Activated naive CD8-positive, alpha-beta T cell treated with anti-CD3 and anti-CD28 coated beads, Interleukin-2, amount 50 U/mL, for 24 hours (primary cell): Measurements from ENCODE around the gene LIPG.

ENCODE experiments used
- ATAC-seq: fragments of 150-1000 bp; cut with Tn5 transposase; one replicate; pipeline ENCODE4 v1.10.0; 2021
- DNase-seq: peaks from one replicate; pipeline ENCODE4 v3.0.0; 2021
- H3K27ac Mint-ChIP-seq: one replicate; pipeline ENCODE4 v1.8.0; 2021; ENCODE audit warnings: mild to moderate bottlenecking, mixed read lengths
- H3K27me3 Mint-ChIP-seq: one replicate; pipeline ENCODE4 v1.8.0; 2021; ENCODE audit warnings: mixed read lengths
- H3K36me3 Mint-ChIP-seq: one replicate; pipeline ENCODE4 v1.8.0; 2021; ENCODE audit warnings: low read depth, mixed read lengths
- H3K4me1 Mint-ChIP-seq: one replicate; pipeline ENCODE4 v1.8.0; 2021; ENCODE audit warnings: mixed read lengths
- H3K4me3 Mint-ChIP-seq: one replicate; pipeline ENCODE4 v1.8.0; 2021; ENCODE audit warnings: mild to moderate bottlenecking, moderate library complexity, mixed read lengths
- H3K9me3 Mint-ChIP-seq: one replicate; pipeline ENCODE4 v1.8.0; 2021; ENCODE audit warnings: mixed read lengths

LIPG gene

DNA sequence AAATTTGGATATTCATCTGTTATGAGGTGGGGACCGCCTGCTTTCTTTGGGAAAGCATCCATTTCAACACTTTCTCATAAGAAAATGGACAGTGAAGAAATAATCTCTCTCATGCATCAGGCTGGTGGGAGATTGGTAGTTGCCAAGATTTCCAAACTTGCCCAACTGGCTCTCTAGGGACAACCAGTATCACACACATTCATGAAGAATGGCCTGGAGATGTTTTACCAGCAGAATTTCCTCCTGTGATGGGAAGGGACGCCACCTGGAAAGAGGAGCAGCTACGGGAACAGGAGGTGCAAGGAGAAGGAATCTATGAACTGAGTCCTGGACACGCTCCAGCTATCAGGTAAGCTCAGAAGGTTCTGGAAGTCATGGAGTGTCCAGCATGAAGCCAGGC is 39.4 kb downstream of the LIPG start:
- Mint-ChIP-seq H3K4me1 (peaks cover 5% of the 10 kb centered on the region), H3K27me3 (peaks cover 26% of the 10 kb centered on the region), H3K27ac (no peak overlapping the region), H3K36me3 (no peaks in the 10 kb centered on the region), H3K9me3 (peaks cover 13% of the 10 kb centered on the region), H3K4me3 (no peak overlapping the region)
- DNase-seq (no peak), ATAC-seq (no peak)

DNA sequence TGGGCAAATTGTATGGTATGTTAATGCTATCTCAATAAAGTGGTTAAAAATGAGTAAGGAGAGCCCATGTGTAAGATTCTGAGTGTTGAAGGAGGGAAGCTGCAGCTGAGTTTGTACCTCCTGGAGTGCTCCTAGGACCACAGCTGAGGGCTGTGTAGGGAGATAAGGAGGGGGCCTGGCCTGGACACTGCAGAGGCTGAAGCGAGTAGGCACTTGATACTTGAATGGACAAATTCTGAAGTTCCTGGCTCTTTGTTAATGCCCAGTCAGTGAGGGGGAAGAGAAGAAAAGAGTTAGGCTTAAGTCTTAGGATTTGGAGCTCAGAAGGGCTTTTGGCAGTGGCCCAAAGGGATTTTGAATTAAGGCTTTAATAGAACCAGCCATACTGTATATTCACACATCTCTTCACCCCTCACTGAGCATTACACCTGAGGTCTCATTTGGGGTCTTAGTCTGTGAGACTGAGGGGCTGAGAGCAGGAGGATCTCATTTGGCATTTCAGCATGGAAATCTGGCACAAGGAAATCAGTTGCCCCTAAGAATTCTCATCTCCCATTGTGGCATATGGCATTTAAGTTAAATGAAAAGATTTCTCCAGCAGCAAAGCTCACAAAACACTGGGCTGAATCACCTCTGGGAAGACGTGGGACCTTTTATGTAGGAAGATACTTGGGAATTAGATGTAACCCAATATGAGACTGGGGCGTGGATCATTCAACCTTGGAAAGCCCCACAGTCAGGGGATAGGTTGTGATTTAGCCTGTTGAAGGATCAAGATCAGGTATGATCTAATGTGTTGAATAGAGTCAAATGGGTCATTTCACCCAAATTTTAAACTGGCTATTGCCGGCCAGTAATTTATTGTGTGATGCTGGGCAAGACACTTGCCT is 46.8 kb downstream of the LIPG start:
- Mint-ChIP-seq H3K4me3 (no peak overlapping the region), H3K27ac (no peak overlapping the region)
- DNase-seq: no peak

DNA sequence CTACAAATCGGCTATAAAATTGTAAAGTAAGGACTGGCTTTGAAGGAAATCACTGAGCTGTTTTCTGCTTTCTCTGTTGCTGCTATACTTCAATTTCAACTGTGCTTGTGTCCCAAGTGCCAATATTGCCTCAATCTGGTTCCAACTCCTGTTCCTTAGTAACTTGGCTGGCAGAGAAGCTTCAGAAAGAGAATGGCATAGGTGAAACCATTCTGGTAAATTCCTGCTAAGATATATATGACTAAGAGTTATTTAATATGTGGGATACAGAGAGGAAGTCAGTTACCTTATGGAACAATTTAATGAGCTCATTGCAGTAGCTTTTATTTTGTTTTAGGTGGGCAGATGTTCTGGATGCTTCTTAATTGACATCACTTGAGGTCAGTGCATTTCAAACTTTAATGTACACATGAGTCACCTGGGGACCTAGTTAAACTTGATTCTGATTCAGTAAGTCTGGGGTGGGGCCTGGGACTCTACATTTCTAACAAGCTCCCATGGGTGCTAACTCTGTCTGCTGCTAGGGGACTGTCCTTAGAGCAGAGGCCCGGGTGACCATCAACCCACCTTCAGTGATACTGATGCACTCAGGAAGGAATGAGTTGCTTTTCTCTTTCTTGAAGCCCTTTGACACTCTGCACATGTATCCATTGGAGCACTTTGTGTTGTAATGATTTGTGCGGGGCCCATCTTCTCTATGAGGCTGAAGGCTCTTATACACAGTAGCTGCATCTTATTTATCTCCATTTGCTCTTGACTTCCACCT is 47.6 kb downstream of the LIPG start:
- Mint-ChIP-seq H3K4me1 (no peaks in the 10 kb centered on the region), H3K27me3 (peaks cover 10% of the 10 kb centered on the region), H3K9me3 (peaks cover 13% of the 10 kb centered on the region), H3K27ac (no peak overlapping the region), H3K36me3 (no peaks in the 10 kb centered on the region), H3K4me3 (no peak overlapping the region)
- ATAC-seq (no peak), DNase-seq (no peak)

More for the DNA sequence above, 46.8 kb downstream of the LIPG start:
- Mint-ChIP-seq H3K9me3 (peaks cover 13% of the 10 kb centered on the region), H3K27me3 (peaks cover 16% of the 10 kb centered on the region), H3K36me3 (no peaks in the 10 kb centered on the region), H3K4me1 (no peaks in the 10 kb centered on the region)
- no peak for ATAC-seq

DNA sequence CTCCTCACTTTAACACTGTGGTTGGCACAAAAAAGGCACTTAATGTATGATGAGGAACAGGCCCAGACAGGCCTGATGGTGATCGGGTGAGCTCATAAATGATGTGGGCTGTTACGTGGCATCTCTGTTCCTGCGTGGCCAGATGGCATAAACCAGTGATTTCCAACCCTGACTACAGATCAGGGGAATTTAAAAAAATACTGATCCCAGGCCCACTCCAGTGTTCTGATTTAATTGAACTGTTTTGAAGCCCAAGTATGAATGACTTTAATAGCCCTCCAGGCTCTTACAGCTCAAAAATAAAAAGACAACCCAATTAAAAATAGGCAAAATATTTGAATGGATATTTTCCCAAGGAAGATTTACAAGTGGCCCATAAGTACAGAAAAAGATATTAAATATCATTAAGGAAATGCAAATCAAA is 48.2 kb downstream of the LIPG start:
- no peak overlapping the region for H3K4me3 Mint-ChIP-seq
- no peaks in the 10 kb centered on the region for H3K4me1 Mint-ChIP-seq
- H3K27ac Mint-ChIP-seq: no peak overlapping the region
- no peaks in the 10 kb centered on the region for H3K36me3 Mint-ChIP-seq
- no peak for DNase-seq
- H3K27me3 Mint-ChIP-seq: peaks cover 5% of the 10 kb centered on the region
- ATAC-seq: no peak
- H3K9me3 Mint-ChIP-seq: peaks cover 9% of the 10 kb centered on the region

DNA sequence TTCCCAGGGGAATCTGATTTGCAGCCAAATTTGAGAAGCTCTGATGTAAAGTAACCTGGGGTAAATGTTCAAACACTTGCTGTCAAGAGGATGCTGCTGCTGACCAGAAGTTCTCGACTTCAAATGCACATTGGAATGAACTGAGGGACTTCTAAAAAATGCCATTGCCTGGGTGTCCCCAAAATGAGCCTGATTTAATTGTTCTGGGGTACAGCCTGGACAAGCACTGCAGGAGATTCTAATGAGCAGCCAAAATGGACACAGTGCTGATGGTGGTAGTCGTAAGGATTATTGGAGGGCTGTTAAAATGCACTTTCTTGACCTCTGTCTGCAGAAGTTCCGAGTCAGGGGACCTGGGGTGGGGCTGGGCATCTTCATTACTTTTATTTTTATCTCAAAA is 49.5 kb downstream of the LIPG start:
- no peak overlapping the region for H3K27ac Mint-ChIP-seq
- H3K36me3 Mint-ChIP-seq: no peaks in the 10 kb centered on the region
- no peaks in the 10 kb centered on the region for H3K9me3 Mint-ChIP-seq
- peaks cover 2% of the 10 kb centered on the region for H3K27me3 Mint-ChIP-seq
- ATAC-seq (no peak), DNase-seq (no peak)
- H3K4me3 Mint-ChIP-seq: no peak overlapping the region
- H3K4me1 Mint-ChIP-seq: no peaks in the 10 kb centered on the region

DNA sequence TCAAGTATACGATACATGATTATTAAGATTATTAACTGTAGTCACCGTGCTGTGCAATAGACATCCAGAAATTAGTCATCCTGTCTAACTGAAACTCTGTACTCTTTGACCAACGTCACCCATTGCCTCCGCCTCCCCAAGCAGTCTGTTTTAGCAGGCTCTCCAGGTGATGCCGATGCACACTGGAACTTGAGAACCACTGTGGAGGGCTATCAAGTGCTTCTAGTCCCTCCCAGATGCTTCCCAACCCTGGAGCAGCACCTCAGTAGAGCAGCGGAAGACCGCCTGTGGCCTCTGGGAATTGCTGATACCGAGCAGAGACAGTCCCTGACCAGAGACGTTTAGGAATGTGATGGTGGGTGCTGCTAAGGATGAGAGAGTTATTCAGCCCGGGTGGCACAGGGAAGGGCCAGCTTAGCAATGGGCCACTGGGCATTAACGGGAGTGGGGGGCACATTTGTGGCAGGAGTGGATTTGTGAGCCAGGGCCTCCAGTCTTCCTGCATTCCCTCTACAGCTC is 50.7 kb downstream of the LIPG start:
- ATAC-seq (no peak), DNase-seq (no peak)
- H3K27me3 Mint-ChIP-seq: peaks cover 2% of the 10 kb centered on the region
- no peaks in the 10 kb centered on the region for H3K9me3 Mint-ChIP-seq
- no peaks in the 10 kb centered on the region for H3K4me1 Mint-ChIP-seq
- H3K27ac Mint-ChIP-seq: no peak overlapping the region
- H3K36me3 Mint-ChIP-seq: no peaks in the 10 kb centered on the region
- no peak overlapping the region for H3K4me3 Mint-ChIP-seq

DNA sequence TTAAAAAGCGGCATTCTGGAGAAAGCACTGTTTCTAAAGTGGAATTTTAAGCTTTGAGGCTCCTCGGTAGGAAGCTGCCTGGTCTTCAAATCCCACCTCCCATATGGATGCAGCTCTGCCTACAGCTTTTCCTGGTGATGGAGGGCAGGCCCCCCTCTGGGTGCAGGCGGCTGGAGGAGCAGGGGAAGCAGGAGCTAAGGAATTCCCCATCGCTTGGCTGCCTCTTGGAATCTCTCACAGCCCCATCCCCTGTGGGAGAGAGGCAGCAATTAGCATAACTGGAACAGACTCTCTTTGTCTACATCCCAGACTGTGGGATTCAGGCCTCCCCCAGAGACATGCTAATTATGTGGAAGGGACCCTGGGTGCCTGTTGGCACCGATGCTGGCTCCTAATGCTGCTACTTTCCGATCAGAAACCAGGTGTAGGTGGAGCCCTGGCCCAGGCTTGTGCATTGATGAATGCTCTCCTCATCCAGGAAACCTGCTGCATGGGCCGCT is 51.3 kb downstream of the LIPG start:
- no peak for ATAC-seq
- Mint-ChIP-seq H3K9me3 (no peaks in the 10 kb centered on the region), H3K27ac (no peak overlapping the region), H3K4me1 (no peaks in the 10 kb centered on the region), H3K36me3 (no peaks in the 10 kb centered on the region), H3K4me3 (no peak overlapping the region), H3K27me3 (no peaks in the 10 kb centered on the region)
- no peak for DNase-seq

DNA sequence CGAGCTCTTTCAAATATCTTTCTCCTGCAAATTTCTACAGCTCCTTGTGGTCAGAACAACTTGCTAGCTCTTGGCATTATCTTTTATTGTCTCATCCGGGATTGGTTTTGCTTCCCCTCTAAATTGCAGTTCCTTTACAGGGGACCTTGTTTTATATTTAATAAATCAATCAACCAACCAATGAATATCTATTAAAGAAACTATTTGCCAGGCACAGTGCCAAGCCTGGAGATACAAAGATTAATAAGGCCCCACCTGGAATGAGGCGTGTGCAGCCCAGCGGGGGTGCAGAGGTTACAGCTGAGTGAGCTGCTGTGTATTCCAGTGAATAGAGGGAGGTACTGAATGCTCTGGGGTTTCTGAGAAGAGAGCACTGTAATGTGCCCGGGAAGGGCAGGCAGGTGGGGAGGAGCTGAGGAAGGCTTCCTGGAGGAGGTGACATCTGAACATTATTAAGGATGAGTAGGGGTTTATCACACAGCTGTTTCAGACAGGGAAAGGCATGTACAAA is 51.8 kb downstream of the LIPG start:
- Mint-ChIP-seq H3K4me1 (no peaks in the 10 kb centered on the region), H3K36me3 (no peaks in the 10 kb centered on the region), H3K27ac (no peak overlapping the region), H3K4me3 (no peak overlapping the region), H3K27me3 (no peaks in the 10 kb centered on the region), H3K9me3 (no peaks in the 10 kb centered on the region)
- DNase-seq: no peak
- ATAC-seq: no peak

DNA sequence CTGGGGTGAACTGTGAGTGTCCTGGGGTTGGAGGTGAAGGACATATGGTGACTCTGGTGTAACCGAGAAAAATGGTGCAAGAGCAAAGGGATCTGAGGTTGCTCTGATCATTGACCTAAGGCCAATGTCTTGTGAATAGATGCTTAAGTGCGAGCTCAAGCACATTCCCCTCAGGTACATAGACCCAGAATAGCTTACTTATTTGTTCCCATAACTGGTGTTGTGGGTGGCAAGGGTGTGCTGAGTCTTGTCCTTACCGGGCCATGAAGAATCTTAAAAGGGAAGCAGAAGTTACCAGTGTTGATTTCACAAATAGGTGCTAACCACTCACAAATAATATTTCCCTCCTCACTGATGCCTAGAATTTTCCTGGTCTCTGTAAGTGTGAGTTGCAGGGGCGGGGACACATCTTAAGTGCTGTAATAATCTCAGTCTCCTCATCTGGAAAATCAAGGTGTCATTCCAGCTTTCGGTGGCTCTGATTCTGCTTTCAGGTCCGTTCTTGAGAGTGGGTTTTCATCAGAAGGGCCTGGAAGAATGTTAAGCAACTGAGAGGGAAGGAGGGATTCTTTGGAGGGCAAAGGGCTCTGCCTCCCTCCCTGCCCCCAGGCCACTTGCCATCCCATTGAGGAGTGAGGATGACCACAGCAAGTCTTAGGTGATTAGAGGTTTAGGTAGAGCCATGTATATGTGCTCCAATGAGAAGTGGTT is 54.9 kb downstream of the LIPG start:
- ATAC-seq (no peak), DNase-seq (no peak)
- Mint-ChIP-seq H3K4me3 (no peak overlapping the region), H3K4me1 (no peaks in the 10 kb centered on the region), H3K36me3 (no peaks in the 10 kb centered on the region), H3K9me3 (no peaks in the 10 kb centered on the region), H3K27me3 (peaks cover 6% of the 10 kb centered on the region), H3K27ac (no peak overlapping the region)

DNA sequence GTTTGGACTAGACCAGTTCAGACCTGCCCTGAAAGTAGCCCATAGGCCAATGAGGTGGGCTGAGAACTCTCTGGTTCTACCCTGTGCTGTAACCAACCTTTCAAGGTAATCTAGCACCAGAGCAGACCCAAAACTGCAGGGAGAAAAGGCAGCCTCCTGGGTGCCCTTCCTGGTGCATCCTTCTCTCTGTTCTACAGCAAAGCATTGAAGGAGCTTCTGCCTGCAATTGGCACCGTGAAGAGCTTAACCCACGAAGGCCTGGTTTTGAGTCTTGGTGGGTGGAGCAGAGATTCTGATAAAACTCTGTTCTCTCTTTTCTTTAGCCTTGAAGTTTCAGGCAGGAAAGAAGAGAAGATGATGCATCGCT is 55.5 kb downstream of the LIPG start:
- H3K4me3 Mint-ChIP-seq: no peak overlapping the region
- H3K36me3 Mint-ChIP-seq: no peaks in the 10 kb centered on the region
- no peak overlapping the region for H3K27ac Mint-ChIP-seq
- peaks cover 8% of the 10 kb centered on the region for H3K27me3 Mint-ChIP-seq
- DNase-seq: no peak
- no peak for ATAC-seq
- no peaks in the 10 kb centered on the region for H3K9me3 Mint-ChIP-seq
- H3K4me1 Mint-ChIP-seq: no peaks in the 10 kb centered on the region

DNA sequence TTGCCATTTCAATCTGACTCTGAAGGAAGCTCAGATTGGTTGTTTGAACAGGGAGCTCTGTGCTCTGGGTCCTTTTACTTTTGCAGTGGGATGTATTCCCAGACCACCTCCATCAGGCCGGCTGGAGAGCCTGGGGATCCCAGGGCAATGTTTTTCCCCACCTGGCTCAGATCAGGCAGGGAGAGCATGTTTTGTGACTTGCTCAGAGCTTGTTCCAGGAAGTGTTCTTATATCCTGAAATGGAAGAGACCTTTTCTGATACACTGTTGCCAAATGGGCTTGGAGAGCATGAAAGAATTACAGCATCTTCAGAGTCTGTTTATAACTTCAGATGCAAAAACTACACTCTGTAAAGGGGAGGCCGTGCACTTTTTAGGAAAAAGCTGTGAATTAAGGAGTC is 56.0 kb downstream of the LIPG start:
- Mint-ChIP-seq H3K27ac (no peak overlapping the region), H3K4me1 (no peaks in the 10 kb centered on the region), H3K27me3 (peaks cover 14% of the 10 kb centered on the region), H3K36me3 (no peaks in the 10 kb centered on the region), H3K9me3 (no peaks in the 10 kb centered on the region), H3K4me3 (no peak overlapping the region)
- DNase-seq: no peak
- ATAC-seq: no peak

DNA sequence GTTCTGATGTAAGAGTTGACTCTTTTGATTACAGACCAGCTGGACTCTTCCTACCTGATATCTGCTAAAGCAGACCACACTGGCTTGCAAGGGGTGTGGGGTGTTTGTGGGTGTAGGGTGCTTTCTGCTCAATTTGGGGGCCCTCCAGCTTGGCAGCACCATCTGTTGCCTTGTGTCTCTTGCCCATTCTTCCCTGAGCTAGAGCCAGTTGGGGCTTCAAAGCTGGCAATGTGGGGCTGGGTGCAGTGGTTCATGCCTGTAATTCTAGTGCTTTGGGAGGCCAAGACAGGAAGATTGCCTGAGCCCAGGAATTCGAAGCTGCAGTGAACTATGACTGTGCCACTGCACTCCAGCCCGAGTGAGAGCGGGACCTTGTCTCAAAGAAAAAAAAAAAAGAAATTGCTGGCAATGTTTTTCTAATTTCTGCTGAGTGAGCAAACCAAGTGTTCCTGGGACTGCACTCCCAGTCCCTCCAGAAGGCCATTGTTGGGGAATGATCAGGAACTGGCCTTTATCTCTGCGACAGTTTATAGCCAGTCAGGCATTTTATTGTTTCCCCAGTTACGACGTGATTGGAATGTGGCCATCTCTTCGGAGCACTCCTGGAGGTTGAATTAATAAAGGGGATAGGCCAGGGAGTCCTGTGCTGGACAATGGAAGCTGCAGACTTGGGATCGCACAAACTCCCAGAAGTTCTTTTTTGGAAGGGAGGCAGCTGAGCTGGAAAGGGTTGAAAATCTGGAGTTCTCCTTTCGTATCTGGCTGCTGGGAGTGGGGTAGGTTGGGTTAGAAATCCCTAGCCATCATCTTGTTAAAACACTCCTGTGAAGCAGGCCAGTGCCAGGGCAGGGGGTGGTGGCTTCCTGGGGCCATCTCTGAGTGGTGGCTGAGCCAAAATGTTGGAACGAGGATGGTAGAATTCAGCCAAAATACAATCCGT is 57.2 kb downstream of the LIPG start:
- Mint-ChIP-seq H3K9me3 (no peaks in the 10 kb centered on the region), H3K27ac (no peak overlapping the region)

DNA sequence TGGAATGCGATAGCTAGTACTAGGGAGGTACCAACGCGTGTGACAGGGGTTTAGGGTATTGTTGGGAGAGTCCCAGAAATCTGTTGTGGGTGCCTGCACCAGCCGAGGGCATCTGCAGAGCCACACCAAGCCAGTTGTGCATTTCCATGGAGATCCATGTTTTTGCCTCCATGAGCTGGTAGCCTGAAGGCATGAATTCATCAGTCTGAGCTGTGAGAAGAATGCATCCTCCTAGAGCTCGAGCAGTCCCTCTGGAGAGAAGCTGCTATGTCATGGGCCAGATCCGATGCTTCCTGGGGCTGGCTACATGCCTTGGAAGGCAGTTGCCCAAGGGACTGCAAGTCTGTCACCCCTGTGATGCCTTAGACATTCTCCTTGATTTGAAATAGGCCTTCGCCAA is 57.9 kb downstream of the LIPG start:
- ATAC-seq: no peak
- Mint-ChIP-seq H3K4me1 (no peaks in the 10 kb centered on the region), H3K4me3 (no peak overlapping the region), H3K27ac (no peak overlapping the region), H3K9me3 (no peaks in the 10 kb centered on the region), H3K27me3 (peaks cover 16% of the 10 kb centered on the region), H3K36me3 (no peaks in the 10 kb centered on the region)
- no peak for DNase-seq

More for the DNA sequence above, 57.2 kb downstream of the LIPG start:
- DNase-seq: no peak
- Mint-ChIP-seq H3K36me3 (no peaks in the 10 kb centered on the region), H3K27me3 (peaks cover 14% of the 10 kb centered on the region), H3K4me1 (no peaks in the 10 kb centered on the region), H3K4me3 (no peak overlapping the region)
- ATAC-seq: no peak
